NCI-H510A treated with DMSO at 0.1 percent for 48 hours (cell line): Measurements from ENCODE around the gene PRKAG2.

Experiments
- DNase-seq: peaks from one replicate; lab custom pipeline; 2025; lab: John Stamatoyannopoulos, UW

Gene PRKAG2

DNA sequence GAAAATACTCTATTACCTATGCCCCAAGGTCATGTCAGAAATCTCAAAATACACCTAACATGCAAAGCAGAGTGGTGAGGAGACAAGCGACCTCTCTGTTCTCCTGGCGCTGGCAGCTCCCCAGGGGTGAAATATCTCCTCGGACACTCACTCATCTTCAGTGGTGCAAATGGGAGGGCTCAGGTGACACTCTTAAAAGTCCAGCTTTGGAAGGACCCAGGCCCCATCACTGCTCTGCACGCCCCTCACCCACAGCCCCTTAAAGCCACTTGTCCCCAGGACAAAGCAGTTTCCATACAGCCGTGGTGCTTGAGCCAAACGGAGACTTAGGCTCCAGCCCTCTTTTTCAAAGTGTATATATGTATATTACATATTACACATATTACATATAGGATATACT, 12.4 kb downstream of the PRKAG2 start:
- DNase-seq = no peak

DNA sequence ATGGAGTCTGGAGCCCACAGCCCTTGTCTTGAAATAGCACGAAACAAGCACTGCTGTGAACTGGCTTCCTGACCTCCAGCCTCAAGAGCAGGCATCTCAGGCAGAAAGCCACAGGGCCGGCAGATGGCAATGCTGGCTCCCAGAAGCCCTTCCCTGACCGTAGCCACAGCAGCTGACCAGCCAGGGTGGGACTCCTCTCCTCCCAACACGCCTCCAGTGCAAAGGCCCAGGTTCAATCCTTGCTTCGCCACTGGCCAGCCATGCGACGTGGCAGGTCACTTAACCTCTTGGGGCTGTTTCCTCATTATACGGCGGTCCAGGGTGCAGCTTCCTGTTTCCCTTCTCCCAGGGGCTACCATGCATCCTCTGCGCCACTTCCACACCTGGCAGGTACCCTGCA, 12.8 kb downstream of the PRKAG2 start:
- no peak for DNase-seq

DNA sequence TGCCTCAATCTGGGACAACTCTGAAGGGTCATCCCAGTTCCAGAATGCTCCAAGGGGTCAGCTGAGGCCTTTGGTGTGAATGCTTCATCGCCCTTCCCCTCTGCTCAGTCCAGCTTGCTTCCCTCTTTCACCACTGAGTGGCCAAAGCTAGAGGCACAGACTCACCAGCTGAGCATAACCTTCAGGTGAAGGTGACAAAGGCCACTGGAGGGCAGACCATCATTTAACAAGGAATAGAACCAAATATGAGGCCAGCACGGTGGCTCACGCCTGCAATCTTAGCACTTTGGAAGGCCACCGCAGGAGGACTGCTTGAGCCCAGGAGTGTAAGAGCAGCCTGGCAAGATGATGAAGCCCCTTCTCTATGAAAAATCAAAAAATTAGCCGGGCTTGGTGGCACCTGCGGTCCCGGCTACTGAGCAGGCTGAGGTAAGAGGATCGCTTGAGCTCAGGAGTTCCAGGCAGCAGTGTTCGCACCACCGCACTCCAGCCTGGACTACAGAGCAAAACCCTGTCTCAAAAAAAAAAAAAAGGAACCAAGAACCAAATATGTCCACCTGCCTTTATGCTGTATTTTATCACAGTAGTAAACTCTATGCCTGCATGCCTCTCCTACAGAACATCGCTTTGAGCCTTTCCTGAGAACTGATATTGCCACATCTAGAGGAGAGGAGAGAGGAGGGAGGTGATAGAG, 13.4 kb downstream of the PRKAG2 start:
- DNase-seq = no peak

DNA sequence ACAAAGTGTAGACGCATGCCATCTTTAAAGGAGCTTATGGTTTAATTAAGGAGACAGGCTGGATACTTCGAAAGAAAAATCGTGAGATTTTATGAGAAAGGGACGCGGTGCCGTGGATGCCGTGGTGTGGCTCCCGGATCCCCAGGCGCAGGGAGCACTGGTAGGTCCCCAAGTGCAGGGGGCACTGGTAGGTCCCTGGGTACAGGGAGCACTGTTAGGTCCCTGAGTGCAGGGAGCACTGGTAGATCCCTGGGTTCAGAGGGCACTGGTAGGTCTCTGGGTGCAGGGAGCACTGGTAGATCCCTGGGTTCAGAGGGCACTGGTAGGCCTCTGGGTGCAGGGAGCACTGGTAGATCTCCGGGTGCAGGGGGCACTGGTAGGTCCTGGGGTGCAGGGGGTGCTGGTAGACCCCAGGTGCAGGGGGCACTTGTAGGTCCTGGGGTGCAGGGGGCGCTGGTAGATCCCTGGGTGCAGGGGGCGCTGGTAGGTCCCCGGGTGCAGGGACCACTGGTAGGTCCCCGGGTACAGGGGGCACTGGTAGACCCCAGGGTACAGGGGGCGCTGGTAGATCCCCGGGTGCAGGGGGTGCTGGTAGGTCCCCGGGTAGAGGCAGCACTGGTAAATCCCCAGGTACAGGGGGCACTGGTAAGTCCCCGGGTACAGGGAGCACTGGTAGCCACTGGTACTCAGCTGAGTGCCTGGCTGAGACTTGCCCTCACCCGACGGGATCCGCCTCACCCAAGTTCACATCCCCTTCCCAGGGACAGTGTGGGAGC, 14.1 kb downstream of the PRKAG2 start:
- no peak for DNase-seq

DNA sequence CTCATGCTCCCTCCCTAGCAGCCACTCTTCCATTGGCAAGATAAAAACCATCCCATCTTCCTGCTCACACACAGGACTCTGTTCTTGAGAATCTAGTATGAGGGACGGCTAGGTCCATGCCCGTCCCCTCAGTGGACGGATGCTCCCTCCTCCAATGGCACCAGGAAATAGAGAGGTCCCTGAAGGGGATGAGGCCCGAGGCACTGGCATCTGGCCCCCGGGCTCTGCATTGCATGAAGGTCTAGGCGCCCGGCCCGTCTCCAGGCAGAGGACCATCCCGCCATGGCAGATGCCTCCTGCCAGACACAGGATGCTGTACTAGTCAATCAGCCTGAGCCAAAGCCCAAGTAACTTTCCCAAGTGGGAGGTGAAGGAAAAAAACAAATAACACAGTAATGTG, 15.0 kb downstream of the PRKAG2 start:
- no peak for DNase-seq

DNA sequence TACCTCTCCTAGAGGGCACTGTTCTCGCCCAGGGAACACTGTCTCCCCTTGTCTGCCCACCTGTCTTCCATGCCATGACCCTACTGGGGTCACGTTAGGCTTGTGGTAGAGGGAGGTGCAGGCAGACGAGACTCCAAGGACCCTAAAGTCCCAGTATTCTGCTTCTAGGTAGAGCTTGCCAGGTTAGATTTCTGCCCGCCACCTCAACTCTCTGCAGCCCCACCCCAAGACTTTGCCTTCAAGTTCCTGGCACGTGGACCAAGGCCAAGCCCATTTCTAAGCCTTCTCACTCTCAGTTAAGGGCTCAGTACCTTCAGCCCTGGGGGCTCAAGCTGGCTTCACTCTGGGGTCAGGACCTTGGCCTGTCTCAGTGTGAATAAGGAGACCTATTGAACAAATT, 16.1 kb downstream of the PRKAG2 start:
- no peak for DNase-seq

DNA sequence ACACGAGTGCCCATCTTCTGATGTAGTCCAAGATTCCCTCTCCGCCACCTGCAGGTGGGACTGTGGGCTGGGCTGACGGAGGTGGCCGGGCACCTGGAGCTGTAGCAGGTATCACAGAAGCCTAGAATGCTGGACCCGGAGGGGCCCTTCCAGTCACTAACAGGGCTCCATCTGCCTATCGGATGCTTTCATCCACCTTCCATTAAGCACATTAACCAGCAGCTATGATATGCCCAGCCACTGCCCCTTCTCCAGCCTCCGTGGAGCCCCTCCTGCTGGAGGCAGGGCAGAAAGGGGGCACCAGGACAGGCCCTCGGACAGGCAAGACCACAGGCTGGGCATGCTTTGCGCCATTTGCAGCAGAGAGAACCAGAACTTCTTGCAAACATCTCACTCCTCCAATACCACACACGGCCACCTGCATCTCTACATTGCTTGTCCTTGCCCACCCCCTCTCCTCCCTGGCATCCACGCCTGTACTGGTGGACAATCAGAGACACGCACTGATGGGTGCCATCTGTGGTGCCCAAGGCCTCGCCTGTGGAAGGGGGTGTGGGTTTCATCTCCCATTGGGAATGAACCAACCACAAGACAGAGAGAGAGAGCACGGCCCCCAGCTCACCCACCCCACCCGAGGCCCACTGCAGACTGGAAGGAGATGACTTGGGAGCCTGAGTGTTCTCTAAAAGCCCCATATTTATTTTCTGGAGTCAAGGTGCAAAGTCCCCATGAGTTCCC, 16.8 kb downstream of the PRKAG2 start:
- no peak for DNase-seq

DNA sequence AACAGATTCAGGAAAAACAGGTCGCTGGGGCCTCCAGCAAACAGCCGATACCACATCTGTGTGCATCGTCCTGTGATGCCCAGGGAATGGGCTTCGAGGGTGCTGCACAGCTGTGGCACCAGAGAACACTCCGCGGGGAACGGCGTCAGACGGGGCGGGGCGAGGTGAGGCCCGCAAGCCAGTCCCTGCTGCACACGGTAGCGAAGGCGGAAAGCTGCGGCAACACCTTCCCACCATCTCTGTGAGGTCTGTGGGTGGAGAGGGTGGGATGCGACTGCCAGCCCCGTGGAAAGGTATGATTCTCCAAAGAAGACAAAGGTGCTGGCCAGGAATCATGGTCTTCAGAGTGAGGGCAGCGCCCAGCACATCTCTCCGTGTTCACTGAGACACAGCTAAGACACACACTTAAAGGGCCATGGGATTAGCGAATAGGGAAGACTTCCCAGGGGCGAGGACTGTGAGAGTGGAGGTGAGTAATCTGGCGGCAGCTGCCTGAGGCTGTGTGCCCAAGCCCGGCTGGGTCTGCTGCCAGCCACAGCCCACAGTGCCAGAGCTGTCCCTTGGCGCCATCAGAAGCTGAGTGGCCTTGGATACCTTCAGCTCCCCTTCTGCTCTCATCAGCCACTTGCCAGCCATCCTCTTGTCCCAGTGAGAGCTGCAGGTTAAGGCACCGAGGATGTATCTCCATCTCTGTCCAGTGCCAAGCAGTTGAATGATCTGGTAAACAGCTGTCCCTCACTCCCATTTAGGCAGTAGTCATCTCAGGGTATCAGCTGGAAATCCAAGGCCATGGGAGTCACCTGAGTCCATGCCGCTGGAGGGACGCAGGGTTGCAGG, 17.6 kb downstream of the PRKAG2 start:
- DNase-seq = no peak

DNA sequence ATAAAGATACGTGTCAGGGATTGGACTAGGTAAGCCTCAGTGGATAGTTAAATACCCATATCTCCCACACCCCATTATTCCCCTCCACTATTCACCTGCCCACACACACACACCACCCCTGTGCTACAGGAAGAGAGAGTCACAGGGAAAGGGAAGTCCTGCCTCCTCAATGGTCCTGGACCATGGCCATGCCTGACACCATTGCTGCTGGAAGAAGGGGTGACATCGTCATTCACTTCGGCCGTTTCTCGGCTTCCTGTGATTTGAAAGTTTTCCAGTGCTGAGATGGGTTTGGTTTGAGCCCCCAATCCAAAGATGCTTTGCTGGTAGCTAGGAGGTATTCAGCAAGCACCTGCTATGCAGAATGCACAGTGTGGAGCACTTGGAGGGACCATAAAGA, 18.5 kb downstream of the PRKAG2 start:
- no peak for DNase-seq

DNA sequence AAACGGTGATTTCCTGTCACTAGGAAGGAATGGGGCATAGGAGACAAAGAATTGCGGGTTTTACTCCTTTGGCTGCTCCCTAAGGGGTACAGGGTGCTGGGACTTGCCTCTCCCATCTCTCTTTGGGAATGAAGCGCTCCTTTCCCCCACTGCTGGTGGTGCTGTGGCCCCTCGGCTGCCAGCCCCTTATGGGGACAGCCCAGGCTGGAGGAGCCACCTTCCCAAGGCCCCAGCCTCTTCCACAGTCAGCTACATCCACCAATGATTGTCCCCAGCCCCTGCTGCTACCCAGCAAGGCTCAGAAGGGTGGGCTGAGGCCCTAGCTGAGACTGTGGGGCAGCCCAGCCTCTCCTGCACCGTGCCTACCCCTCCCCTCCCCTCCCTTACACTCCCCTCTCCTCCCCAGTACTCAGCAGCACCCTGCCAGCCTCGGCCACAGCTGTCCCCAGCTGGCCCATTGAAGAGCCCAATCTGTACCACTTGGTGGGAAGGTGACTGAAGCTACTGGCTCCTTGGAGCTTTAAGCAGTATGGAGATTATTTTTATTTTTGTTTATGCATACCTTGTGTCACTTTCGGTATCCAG, 19.0 kb downstream of the PRKAG2 start:
- no peak for DNase-seq

DNA sequence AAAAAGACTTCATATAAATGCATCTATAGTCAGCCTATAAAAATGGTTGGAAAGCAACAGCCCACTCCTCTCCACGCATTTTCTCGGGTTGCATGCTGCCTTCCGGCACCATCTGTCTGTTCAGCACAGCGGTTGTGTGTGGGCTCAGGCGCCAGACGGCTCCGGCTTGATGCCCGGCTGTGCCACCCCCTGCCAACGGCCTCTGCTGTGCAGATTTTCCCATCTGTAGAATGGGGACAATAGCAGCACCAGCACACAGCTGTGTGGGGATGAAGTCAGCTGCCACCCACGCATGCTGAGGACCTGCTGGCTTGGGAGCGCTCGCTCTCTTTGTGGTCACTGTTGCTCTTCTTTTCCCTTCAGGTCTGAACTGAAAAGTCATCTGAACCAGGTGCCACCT, 19.5 kb downstream of the PRKAG2 start:
- DNase-seq = no peak

DNA sequence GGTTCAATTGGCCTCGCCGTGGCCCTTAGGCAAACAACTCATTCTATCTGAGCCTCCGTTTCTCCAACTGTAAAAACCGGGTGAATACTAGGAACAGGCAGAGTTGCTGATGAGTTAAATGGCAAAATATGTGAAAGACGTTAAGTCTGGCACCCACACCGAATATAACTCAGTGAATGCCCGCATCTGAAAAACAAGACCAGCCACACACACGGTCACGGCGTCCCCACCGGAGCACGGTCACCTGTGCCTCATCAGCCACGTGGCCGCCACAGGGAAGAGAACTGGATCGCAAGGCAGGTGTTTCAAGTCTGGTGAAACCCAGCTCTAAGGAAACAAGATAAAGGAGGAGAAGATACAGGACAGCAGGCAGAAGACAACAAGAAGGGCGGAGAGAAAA, 20.4 kb downstream of the PRKAG2 start:
- no peak for DNase-seq

DNA sequence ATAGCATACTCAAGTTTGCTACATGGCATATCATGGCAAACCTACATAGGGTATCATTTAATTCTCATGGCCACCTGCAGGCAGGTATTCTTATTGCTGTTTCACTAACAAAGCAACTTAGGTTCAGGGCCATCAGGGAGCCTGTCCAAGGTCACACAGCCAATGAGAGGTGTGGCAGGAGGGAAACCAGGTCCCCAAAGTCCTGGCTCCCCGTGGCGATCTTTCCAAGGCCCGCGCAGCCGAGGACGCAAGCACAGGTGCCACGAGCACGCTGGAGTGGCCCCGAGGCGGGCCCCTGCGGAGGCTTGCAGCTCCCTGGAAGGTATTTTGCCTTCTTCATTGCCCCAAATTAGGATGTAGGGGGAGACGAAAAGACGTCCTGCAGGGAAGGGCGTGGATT, 20.8 kb downstream of the PRKAG2 start:
- DNase-seq = no peak

DNA sequence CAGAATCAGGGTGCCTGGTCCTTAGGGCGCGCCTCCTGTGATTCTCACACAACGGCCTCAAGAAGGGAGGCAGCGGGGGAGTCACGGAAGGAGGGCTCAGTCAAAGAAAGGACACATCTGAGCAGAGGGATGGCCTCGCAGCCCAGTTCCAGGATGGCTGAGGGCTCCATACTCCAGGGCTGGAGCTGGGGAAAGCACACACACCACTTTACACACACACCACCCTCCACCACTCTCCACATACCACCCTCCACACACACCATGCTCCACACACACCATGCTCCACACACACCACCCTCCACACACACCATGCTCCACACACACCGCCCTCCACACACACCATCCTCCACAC, 22.2 kb downstream of the PRKAG2 start:
- no peak for DNase-seq

DNA sequence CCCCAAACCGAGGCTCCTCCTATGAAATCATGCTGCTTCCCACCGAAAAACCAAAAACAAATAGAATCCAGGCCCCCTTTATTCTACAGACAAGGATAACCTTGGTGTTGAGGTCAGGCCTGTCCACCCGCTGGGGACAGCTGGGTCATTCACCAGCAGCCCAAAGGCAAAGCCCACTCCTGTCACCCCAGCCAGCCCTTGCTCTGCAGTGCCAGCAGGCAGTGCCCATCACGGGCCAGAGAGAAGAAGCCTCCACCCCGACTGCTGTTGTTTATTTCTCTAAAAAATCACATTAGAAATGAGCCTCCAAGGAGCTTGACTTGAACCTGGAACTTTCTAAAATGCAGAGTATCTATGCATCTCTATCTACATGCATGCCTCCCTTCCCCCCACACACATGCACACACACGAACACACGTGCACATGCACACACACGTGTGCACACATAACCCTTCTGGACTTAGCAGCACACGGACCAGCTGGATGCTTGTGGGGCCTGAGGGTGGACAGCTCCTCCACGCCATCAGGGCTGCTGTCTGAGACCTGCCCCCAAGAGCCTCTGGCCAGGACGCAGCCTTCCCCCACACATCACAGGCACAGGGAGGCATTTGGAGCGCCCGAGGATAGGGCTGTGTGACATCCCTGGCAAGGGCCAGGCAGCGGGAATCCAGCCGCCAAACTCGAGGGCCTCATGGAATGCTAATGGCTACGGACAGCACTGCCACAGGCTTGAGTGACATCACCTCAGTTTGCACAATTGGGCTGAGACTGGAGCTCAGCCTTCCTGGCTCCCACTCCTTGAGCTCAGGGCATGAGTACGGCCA, 22.8 kb downstream of the PRKAG2 start:
- no peak for DNase-seq

DNA sequence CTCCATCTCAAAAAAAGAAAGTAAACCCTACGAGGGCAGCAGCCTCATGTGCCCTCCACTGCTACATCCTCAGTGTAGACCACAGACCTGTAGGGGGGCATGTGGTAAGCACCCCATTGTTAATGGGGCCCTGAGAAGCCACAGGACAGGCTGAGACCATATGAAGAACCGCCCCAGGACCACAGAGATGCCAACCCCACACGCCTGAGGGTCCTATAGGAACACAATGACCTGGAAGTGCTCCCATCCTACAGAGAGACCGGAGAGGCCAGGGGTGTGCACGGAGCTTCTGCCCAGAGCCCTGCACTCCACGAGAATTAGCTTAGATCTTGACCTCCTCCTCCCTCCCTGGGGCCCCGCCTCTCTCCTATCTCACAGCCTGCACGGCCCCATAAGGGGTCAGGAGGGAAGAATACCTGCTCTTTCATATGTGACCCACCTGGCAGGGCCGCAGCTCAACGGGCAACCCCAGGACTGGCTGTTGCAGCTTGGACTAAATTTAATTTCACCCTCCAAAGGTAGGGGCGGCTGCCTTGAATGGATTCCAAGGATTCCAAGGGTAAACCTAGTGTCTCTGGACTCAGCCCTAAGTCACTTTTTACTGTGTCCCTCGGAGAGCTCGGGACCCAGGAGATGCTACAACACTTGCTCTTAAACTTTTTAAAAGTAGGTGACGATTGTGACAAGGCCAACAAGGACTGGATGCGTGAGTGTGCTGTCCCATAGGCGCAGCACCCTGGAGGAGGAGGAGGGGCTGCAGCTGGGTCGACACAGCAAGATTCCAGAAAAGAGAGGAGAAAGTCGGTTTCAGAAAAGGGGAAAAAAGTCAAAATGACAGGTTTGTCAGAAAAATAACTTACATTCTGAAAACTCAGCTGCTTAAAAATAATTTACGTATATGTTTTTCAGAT, 24.2 kb downstream of the PRKAG2 start:
- no peak for DNase-seq

DNA sequence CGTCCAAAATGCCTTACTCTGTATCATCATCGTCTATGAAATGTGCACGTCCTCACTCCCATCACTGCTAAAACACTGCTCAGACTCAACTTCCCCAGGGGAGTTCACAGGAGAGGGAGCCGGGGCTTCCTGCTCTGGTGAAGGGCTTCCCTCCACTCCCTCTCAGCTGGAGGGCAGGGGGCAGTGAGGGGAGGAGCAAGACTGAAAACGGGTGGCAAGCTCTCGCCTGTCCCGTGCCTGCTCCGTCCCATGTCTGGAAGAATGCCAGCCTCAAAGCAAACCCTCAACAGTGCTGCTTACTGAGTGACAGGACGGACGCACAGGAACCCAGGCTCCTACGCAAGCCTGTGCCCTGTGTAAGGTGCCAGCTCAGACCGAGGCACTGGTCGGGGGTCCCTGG, 25.1 kb downstream of the PRKAG2 start:
- DNase-seq = no peak

DNA sequence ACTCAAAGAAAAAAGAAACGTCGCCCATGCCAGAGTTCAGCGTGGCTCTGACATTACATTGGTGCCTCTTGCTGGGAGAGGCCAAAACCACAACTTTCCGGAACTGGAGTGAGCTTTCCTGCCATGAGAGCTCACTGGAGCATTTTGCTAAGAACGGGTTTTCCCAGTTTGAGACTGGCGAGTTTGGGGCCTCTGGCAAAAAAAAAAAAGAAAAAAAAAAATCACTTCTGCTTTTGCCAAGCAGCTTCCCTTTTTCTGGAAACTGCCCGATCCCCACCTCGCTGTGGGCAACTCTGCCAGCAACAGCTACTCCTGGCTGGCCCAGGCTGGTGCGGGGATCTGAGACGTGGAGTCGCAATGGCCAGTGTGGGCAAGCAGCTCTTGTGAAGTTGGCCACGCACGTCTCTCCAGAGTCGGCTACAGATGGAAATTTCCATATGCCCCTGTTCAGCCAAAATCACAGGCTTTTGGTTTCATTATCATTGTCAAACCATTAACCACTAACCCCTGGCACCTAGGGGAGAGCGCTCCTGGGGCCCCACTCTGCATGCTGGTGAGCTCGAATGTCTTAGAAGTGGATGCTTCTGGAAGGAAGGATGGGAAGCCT, 25.7 kb downstream of the PRKAG2 start:
- DNase-seq = no peak

DNA sequence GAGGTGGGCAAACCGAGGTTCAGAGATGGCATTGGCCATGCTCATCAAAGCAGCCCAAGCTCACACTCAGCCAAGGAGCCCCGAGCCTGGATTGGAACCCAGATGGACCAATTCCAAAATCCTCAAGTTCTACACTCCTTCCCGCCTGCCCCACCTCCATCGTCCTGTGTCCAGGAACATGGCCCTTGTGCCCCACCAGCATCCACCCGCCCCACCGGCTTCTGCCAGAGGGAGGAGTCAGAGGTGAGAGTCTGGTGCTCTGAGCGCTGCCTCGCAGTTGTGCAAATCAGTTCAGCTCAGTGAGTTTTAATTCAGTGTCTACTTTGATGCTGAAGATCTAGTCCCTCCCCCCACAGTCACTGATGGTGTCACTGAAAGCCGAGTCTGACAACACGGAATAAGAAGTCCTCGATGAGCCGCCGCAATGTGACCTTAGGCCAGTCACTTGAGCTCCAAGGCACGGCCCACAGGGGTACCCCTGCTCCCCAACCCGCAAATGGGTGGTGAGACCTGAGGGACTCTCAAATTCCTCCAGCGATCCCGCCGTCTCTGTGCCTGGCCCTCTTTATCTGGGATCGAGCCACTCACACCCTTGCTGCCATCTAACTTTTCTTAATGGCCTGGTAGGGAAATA, 26.3 kb downstream of the PRKAG2 start:
- no peak for DNase-seq
